IPS-15b (cell line): ENCODE data around the gene PLAAT4.
"Not testable (repeated sequence)": the region's sequence is repeated elsewhere in the genome, so short reads cannot be mapped to it uniquely, and the experiment has no call there.

Source experiments
- H3K27me3 ChIP-seq: one replicate; pipeline ENCODE4 v1.6.1; 2013; ENCODE audit warnings: low read length; ENCODE audit not compliant: control insufficient read depth, insufficient read depth
- H3K36me3 ChIP-seq: one replicate; pipeline ENCODE4 v1.6.1; 2013; ENCODE audit warnings: low read length; ENCODE audit not compliant: control insufficient read depth, insufficient read depth
- H3K4me1 ChIP-seq: one replicate; pipeline ENCODE4 v1.6.1; 2013; ENCODE audit warnings: mild to moderate bottlenecking, low read length; ENCODE audit not compliant: control insufficient read depth, insufficient read depth
- H3K4me3 ChIP-seq: one replicate; pipeline ENCODE4 v1.5.1; 2013; ENCODE audit warnings: low read depth, low read length
- H3K9ac ChIP-seq: one replicate; pipeline ENCODE4 v1.6.1; 2013; ENCODE audit warnings: low read depth, mild to moderate bottlenecking, low read length
- H3K9me3 ChIP-seq: one replicate; pipeline ENCODE4 v1.6.1; 2013; ENCODE audit warnings: mild to moderate bottlenecking, low read length; ENCODE audit not compliant: control insufficient read depth, insufficient read depth

PLAAT4 gene

GRCh38 chr11:63531074-63531792, 5.4 kb upstream of the PLAAT4 start:
- H3K9me3 ChIP-seq, H3K4me3 ChIP-seq, H3K27me3 ChIP-seq, H3K36me3 ChIP-seq: not testable (repeated sequence)
- peaks cover 40% of the 10 kb centered on the region for H3K4me1 ChIP-seq
- peak overlapping the region; percentile 70 for H3K9ac ChIP-seq

GRCh38 chr11:63532117-63532516, 4.5 kb upstream of the PLAAT4 start:
- peak overlapping the region; percentile 10 for H3K4me3 ChIP-seq
- peaks cover 40% of the 10 kb centered on the region for H3K4me1 ChIP-seq
- H3K27me3 ChIP-seq, result no peaks in the 10 kb centered on the region
- no peaks in the 10 kb centered on the region for H3K36me3 ChIP-seq
- peak overlapping the region; percentile 19 for H3K9ac ChIP-seq
- H3K9me3 ChIP-seq, result no peaks in the 10 kb centered on the region

- no peaks in the 10 kb centered on the region for H3K36me3 ChIP-seq
- H3K4me1 ChIP-seq, result peaks cover 34% of the 10 kb centered on the region
- H3K9me3 ChIP-seq, result no peaks in the 10 kb centered on the region
- peak overlapping the region; percentile 5 for H3K9ac ChIP-seq
- H3K27me3 ChIP-seq, result no peaks in the 10 kb centered on the region
- no peak overlapping the region for H3K4me3 ChIP-seq
These were observed 3.7 kb upstream of the PLAAT4 start for GRCh38 chr11:63532799-63533475.

GRCh38 chr11:63534076-63534475, 2.5 kb upstream of the PLAAT4 start:
- Histone ChIP-seq H3K9me3 (no peaks in the 10 kb centered on the region), H3K36me3 (no peaks in the 10 kb centered on the region), H3K4me3 (no peak overlapping the region), H3K9ac (no peak overlapping the region), H3K27me3 (no peaks in the 10 kb centered on the region), H3K4me1 (peaks cover 30% of the 10 kb centered on the region)

- Histone ChIP-seq H3K27me3 (no peaks in the 10 kb centered on the region), H3K4me3 (no peak overlapping the region), H3K9ac (no peak overlapping the region), H3K9me3 (no peaks in the 10 kb centered on the region), H3K36me3 (no peaks in the 10 kb centered on the region), H3K4me1 (peaks cover 24% of the 10 kb centered on the region)
These were observed 1.6 kb upstream of the PLAAT4 start for GRCh38 chr11:63534895-63535461.

GRCh38 chr11:63535734-63536133, 874 bp upstream of the PLAAT4 start:
- H3K27me3 ChIP-seq, result no peaks in the 10 kb centered on the region
- H3K4me3 ChIP-seq, result no peak overlapping the region

GRCh38 chr11:63537293-63538101, 889 bp downstream of the PLAAT4 start:
- no peaks in the 10 kb centered on the region for H3K36me3 ChIP-seq
- no peaks in the 10 kb centered on the region for H3K27me3 ChIP-seq
- no peak overlapping the region for H3K4me3 ChIP-seq
- H3K4me1 ChIP-seq, result peaks cover 12% of the 10 kb centered on the region
- H3K9ac ChIP-seq, result no peak overlapping the region
- no peaks in the 10 kb centered on the region for H3K9me3 ChIP-seq

More at GRCh38 chr11:63535734-63536133, 874 bp upstream of the PLAAT4 start:
- Histone ChIP-seq H3K9ac (no peak overlapping the region), H3K36me3 (no peaks in the 10 kb centered on the region), H3K9me3 (no peaks in the 10 kb centered on the region), H3K4me1 (peaks cover 22% of the 10 kb centered on the region)

GRCh38 chr11:63542506-63542905, 5.9 kb downstream of the PLAAT4 start:
- H3K4me3 ChIP-seq, H3K36me3 ChIP-seq, H3K4me1 ChIP-seq, H3K9me3 ChIP-seq, H3K9ac ChIP-seq, H3K27me3 ChIP-seq: not testable (repeated sequence)

GRCh38 chr11:63543711-63544110, 7.1 kb downstream of the PLAAT4 start:
- Histone ChIP-seq H3K4me1 (no peaks in the 10 kb centered on the region), H3K27me3 (no peaks in the 10 kb centered on the region), H3K4me3 (no peak overlapping the region), H3K9ac (no peak overlapping the region), H3K36me3 (no peaks in the 10 kb centered on the region), H3K9me3 (no peaks in the 10 kb centered on the region)

GRCh38 chr11:63547061-63547460, 10.5 kb downstream of the PLAAT4 start:
- no peaks in the 10 kb centered on the region for H3K36me3 ChIP-seq
- H3K9me3 ChIP-seq, result no peaks in the 10 kb centered on the region

GRCh38 chr11:63548178-63548577, 11.6 kb downstream of the PLAAT4 start:
- Histone ChIP-seq H3K4me1 (no peaks in the 10 kb centered on the region), H3K36me3 (no peaks in the 10 kb centered on the region), H3K9ac (no peak overlapping the region), H3K27me3 (no peaks in the 10 kb centered on the region), H3K9me3 (no peaks in the 10 kb centered on the region), H3K4me3 (no peak overlapping the region)

More at GRCh38 chr11:63547061-63547460, 10.5 kb downstream of the PLAAT4 start:
- Histone ChIP-seq H3K4me1 (no peaks in the 10 kb centered on the region), H3K27me3 (no peaks in the 10 kb centered on the region), H3K4me3 (no peak overlapping the region), H3K9ac (no peak overlapping the region)
